Measurements from ENCODE around the gene GSK3A. TPM values are rescaled to one million over a fixed set of nuclear protein-coding genes. Genes with fewer than 3 reads are reported as not detected.
A peak's percentile ranks its signal among the peaks of the same experiment; 100 is the strongest.

Gene GSK3A
- total RNA-seq, 1 experiment from 2014 or later, result 32.8 TPM

DNA sequence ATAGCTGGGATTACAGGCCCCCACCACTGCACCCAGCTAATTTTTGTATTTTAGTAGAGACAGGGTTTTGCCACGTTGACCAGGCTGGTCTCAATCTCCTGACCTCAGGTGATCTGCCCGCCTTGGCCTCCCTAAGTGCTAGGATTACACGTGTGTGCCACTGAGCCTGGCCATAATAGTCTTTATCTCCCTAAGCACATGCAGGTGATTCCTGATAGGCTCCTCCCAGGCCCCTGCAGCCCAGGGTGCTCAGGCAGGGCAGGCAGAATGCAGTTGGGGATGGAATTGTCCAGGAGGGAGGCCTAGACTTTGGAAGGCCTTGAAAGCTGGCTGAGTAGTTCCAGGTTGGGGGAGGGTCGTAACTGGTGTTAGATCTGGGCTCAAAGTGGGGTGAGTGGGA is 13.8 kb downstream of the GSK3A start:
- no peak for DNase-seq (ENCODE audit: low read depth)

DNA sequence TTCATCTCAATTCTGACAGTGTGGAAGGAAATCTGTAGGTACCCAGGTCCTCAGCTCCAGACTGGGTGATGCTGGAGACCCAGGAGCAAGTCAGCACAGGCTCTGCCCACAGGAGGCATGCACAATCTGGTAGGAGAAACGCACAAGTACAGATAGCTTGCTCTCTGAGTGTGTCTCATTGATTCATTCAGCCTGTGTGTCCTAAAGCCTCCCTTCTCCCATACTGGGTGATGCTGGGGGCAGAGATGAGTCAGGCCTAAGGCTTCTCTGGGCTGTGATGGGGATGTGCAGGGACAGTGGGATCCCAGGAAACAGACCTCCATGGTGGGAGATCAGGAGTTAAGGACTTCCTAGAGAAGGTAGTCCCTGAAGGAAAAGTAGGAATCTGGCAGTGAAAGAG is 15.5 kb downstream of the GSK3A start:
- DNase-seq (ENCODE audit: low read depth), result no peak

DNA sequence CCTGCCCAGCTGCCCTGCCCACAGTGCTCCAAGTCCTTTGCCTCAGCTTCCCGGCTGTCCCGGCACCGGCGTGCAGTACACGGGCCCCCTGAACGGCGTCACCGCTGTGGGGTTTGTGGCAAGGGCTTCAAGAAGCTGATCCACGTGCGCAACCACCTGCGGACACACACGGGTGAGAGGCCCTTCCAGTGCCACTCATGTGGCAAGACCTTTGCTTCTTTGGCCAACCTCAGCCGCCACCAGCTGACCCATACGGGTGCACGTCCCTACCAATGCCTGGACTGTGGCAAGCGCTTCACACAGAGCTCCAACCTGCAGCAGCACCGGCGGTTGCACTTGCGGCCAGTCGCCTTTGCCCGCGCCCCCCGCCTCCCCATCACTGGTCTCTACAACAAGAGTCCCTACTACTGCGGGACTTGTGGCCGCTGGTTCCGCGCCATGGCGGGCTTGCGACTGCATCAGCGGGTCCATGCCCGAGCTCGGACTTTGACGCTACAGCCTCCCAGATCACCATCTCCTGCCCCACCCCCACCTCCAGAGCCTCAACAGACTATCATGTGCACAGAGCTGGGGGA is 16.6 kb downstream of the GSK3A start:
- DNase-seq (ENCODE audit: low read depth), result no peak

DNA sequence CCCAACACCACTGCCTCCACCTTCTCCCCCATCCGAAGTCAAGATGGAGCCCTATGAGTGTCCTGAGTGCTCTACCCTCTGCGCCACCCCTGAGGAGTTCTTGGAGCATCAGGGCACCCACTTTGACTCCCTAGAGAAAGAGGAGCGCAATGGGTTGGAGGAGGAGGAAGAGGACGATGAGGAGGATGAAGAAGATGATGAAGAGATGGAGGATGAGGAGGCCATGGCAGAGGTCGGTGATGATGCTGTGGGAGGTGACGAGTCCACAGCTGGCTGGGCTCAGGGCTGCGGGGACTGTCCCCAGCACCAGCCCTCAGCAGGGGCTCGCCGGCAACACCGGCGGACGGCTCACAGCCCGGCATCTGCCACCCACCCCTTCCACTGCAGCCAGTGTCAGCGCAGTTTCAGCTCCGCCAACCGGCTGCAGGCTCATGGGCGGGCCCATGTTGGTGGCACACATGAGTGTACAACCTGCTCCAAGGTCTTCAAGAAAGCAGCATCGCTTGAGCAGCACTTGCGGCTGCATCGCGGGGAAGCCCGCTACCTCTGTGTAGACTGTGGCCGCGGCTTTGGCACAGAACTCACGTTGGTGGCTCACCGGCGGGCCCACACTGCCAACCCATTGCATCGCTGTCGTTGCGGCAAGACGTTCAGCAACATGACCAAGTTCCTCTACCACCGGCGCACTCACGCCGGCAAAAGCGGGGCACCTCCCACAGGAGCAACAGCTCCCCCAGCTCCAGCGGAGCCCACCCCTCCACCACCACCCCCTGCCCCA is 17.3 kb downstream of the GSK3A start:
- DNase-seq (ENCODE audit: low read depth), result no peak

DNA sequence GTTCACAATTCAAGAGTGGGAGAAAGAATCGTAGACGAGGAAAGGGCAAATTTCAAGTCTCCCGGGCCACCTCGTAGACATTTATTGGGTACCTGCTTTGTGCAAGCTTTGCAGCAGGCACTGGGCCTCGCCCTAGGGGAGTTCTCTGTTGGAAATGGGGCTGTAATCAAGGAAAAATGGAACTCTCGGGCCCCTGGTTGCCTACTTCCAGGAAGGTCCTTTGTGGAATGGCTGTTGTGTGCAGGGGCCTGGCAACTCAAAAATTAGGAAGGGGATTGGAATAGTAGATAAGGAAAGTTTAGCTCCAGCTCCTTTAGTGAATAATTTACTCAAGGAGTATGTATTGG is 21.7 kb downstream of the GSK3A start:
- DNase-seq (ENCODE audit: low read depth), result no peak

DNA sequence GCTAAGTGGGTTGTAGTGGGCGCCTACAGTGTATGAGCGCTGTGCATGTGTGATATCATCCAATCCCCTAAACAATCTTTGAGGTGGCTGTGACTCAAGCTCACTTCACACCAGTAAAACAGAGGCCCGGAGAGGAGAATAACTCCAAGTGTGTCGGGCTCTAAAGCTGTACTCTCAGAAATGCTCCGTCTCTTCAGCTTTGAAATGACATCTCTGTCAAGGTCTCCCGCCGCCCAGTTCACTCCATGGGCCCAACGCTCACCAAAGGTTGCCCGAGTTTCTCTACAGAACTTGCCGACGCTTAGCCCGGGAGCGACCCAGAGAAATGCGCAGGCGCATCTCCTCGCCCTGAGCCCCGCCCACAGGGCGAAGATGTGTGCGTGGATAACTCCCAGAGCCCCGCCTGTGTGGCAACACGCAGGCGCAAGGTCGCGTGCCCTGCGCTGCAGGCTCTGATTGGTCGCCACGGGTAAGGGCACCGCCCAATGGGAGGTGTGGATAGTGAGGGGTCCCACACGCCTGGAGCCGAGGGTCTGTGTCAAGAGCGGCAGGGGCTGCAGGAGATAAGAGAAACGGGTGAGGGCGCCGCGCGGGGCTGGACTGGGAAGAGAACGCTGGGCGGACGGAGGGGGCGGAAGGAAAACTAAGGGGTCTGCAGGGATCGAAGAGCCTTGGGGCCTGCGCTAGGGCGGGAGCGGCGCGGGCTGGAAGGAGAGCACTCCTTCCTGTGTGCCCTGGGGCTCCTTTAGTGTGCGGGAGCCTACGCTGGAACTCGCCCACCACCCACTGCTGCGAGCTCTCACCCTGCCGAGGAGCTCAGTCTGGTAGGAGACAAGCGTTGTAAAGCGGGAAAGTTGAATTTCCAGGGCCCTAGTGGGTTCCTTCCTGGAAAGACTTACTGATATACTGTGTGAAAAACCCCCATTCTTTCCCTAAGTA is 22.3 kb downstream of the GSK3A start, which contains the start of gene ZNF526:
TSS of gene ZNF526 (plus strand) at position 501 of the 939 bp plus-strand sequence. CDS start 4,092 bp downstream, outside the sequence.
- peak; percentile 97 for DNase-seq (ENCODE audit: low read depth)

DNA sequence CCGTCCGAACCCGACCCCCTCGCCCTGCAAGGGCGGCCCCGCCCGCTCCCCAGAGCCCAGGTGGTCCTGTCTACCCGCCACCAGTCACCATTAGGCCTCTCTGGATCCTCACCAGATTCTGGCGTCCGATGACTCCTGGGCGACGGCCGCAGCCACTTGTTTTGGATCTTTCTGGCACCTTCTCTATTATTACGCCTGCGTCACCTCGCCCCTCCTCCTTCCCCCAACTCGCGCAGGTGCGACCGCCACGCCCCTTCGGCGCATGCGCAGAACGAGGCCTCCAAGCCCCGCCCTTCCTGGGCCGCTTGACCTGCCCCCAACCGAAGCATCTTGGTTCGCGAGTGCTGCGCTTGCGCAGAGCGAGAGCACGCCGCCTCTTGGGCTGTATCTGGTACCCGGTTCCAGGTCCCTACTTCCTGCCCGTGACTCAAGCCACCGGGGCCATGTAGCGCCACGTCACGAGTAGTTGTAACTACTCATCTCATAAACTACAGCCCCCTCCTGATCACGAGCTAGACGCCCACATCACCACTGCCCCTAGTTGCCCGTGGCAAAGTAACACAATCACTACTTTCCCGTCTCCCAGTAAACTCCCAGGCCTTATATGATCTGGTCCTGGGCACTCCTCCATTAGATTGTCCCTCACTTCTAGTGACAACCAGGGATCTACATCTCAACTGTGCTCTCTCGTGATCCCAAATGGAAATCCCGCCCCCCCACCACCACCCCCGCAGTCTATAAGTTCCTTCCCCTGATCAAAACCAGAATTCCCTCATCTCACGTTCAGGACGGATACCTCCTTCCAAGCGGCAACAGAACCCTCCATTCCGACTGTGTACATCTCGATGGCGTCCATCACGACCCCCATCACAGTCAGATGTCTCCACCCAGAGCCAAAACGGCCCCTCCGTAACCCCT is 24.6 kb downstream of the GSK3A start, which contains the start of gene DEDD2:
TSS of gene DEDD2 (minus strand) at position 158 of the 918 bp plus-strand sequence. CDS start 670 bp downstream, outside the sequence.
- peak; percentile 97 for DNase-seq (ENCODE audit: low read depth)

DNA sequence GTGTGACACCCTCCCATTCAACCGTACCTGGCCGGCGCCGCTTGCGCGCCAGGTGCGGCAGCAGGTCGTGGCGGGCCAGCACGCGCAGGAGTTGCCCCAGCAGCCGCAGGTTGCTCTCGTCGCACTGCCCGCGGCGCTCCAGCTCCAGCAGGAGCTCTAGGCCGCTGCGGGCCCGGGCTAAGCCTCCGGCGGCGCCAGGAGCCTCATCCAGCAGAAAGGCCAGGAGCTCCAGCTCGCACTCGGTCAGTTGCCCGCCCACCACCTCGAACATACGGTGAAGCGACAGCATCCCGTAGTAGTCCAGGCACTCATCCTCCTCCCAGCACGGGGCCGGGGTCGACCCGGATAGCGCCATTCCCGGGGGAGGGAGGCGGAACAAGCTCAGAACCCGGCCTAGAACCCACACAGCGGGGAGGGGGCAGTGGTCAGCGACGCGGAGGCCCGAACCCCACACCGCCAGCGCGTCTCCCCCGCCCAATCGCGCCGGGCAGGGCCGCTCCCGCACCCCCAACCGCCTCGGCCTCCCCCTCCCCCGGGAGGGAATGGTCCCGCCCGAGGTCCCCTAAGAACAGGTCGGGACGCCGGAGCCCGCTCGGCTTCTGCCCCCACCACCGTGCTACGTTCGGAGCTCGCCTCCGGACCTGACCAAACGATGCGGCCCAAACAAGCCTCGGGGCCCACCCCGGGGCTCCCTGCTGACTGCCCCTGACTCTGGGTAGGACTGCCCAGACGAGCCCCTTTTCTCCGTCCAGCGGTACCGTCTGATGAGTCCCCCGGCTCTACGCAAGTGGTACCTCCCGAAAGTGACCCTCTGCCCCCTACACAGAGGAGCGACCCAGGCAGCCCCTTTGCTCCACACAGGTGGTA is 25.5 kb downstream of the GSK3A start:
- DNase-seq (ENCODE audit: low read depth), result no peak

DNA sequence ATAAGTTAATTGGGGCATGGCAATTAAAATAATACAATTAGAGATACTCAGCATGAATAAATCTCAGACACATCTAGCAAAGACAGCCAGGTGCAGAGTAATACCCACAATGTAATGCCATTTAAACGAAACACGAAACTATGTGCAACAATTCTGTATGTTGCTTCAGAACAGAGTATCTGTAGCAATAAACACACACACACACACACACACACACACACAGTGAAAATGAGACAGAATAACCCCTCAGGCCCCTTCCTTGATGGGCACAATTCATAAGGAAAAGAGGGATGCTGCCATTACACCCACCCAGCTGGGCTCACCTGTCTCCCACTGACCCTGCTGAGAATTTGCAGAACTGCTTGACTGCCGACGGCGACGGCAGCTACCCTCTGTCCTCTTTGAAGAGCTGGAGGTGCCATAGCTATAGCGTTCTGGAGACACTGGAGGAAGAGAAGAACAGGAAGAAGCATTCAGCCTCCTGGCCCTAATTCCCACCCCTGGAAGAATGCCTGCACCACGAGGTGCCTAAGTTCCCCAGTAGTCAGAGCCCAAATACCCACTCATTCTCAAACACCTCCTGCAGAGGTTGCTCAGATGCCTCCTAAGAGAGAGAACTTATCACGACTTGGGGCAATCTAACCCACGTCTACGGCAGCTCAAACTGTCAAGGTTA is 27.5 kb downstream of the GSK3A start:
- DNase-seq (ENCODE audit: low read depth), result no peak

DNA sequence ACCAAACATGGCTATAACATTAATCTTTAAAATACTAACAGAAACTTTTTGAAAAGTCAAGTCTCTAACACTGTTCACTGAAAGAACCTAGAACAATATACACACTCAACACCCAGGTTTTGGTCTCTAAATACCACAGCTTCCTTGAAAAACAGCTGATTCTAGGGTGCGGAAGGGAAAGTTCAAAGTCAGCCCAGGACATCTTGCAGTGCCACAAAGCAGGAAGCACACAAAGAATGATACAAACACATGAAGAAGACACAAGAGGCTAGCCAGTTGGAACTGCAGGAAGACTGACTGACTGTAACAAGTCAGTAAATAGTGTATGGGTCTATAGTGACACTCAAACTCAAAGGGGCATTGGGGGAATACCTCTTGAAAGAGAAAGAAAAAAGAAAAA is 29.5 kb downstream of the GSK3A start:
- DNase-seq (ENCODE audit: low read depth), result no peak

DNA sequence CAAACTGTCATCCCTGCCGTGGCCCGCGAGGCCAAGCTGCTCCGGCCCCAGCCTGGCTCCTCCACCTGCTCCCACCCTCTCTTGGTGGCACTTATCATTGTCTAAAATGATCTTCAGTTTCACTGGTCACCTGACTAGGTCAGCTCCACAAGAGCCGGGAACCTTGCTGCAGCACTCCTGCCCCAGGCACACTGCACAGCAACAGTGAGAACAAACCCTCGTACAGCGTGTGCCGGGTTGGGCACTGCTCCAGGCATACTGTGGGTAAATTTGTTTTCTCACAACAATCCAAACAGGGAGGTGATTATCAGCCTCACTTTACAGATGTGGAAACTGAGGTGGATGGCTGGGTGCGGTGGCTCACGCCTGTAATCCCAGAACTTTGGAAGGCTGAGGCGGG is 33.8 kb downstream of the GSK3A start:
- DNase-seq (ENCODE audit: low read depth), result no peak

DNA sequence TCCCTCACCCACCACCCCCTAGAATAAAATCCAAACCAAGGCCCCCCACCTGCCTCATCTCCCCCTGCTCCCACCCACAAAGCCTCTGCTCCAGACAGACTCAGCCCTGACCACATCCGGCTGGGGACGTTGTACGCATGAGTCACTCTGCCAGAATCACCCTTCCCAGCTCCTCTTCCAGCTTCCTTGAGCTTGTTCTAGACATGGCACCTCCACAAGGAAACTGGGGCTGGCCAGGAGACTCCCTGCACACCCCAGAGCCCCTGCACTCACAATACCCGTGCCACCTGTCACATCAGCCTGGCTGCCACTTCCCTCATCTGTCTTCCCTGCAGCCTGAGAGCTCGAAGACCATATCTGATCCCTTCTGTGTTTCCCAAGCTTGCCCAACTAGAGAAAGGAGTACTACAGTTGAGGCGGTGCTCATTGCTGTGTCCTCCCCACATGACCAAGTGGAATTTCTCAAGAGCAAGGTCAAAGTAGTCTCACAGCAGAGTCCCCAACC is 34.6 kb downstream of the GSK3A start:
- DNase-seq (ENCODE audit: low read depth), result peak; percentile 95

DNA sequence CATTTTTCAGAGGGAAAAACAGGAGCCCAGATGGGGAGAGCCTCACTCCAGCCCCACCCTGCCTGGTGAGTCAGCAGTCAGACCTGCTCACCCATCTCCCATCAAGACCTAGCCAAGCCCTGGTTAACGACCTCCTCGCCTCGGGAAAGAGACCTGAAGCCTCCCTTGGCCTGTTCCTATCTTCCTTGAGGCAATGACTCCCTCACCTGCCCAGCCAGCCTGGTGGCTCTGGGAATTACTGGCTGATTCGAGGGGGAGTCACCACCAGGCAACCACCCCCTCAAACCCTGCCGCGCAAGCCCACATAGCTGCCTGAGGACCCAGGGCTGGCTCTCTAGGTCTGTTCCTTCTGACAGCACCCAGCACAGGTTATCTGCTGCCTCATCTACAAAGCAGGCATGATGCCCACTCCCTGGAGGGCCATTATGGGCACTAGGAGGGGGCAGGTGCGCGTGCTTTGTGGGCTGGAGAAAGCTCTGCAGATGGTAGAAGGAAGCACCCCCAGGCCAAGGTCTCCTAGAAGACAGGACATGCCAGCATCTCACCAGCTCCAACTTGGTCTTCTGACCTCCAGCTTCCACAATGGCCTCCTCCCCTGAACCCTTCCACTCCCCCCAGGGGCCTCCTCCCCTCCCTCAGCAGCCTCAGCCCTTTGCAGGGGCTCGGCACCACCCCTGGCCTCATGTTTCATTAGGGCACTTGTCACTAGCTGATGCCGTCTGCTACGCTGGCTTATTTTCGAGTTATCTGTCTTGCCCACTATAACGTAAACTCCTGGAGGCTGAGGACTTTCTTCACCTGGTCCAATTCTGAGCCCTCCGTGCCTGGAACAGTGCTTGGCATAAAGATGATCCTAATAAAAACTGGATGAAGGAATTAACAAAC is 35.3 kb downstream of the GSK3A start:
- DNase-seq (ENCODE audit: low read depth), result peak; percentile 81

DNA sequence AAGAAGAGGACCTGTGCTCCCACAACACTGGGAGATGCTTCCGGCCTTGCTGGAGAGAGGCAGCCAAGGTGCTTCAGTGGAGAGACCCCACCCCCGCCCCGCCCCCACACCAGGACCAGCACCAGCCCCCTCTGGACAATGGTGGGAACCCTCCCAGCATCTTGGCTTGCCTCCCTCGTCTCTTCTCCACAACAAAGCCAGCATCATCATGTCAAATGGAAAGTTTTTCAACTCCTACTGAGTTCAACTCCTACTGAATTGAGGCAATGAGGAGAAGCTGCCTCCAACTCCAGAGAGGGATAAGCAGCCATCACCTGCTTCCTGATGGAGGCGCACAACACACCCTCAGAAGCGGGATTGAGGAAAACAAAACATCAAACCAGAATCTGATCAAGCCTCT is 37.7 kb downstream of the GSK3A start:
- DNase-seq (ENCODE audit: low read depth), result no peak

DNA sequence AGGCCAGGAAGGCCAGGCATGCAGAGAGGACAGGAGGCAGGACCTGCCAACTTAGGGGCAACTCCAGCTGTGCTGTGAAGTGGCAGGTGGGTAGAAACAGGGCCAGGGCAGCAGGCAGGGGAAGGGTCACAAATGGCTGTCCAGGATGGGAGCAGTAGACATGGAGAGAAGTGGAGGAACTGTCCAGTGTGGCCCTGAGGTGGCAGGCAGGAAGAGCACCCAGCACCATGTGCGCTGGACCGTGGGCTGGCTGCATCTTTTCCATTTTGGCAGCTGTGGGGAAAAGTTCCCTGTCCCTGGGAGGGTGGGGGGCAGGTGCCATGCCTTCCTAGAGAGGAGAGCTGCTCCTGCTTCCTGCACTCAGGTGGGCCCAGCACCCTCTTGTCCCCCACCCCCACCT is 38.7 kb downstream of the GSK3A start:
- no peak for DNase-seq (ENCODE audit: low read depth)

DNA sequence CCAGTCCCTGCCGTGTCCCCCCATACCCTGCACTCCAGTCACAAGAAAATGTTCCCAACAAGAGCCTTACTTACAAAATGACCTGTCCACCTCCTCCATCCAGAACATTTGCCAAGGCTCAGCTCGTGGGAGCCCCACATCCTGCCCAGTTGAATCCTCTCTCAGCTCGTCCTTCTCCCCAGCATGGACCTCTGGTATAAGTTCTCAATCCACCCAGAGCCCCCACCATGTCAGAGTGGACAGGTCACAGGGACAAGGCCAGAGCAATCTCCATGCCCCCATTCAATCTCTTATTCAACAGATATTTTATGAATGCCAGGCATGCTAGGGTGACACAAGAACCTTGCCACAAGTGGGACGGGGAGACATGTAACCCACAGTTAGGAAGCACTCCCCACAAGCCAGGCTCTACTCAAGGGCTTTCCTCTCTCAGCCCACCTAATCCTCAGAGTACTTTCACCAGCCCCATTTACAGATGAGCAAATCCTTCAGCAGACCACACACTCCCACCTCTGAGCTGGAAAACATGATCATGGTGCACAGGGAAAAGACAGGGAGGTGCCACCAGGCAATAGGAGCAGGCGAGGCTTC is 40.0 kb downstream of the GSK3A start:
- no peak for DNase-seq (ENCODE audit: low read depth)

DNA sequence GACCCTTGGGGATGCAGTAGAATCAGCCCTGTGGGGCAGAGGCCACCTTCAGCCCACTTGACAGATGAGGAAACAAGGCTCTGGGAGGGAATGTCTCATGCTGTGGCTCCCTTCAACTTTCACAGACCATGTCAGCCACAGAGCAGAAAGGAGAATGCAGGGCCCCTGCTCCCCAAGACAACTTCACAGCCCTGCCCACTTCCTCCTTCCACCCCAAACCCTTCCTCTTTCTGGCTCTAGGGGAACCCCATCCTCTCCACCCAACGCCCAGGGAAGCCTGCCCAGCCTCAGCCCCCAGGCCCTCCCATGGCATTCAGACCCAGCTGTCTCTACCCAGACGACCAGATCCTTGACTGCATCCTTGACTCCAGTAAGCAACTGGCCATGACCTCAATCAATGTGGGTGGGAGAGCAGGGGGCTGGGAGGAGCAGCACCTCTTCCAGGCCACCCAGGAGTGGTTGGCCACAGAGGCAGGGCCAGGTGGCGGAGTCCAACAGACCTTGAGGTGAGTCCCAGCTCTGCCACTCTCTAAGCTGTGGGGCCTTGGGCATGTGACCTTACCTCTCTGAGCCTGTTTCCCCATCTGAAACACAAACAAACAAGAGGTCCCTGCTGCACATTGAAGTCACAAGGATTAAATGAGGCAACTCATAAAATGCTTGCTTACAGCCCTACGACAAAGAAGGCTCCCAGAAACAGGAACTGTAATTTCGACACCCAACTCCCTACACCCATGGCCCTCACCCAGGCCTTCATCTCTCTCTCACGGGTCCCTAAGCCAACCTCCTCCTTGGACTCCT is 40.7 kb downstream of the GSK3A start:
- no peak for DNase-seq (ENCODE audit: low read depth)

Data from HT1080 (cell line).